Stimulated activated naive CD8-positive, alpha-beta T cell treated with anti-CD3 and anti-CD28 coated beads, Interleukin-15, amount 100 ng/mL, for 72 hours (primary cell): ENCODE measurements around the gene DAB1.
"Not testable (repeated sequence)": the region's sequence is repeated elsewhere in the genome, so short reads cannot be mapped to it uniquely, and the experiment has no call there.

ENCODE experiments used
- ATAC-seq: fragments of 150-1000 bp; cut with Tn5 transposase; 2 replicates; pipeline ENCODE4 v1.10.0; 2021; ENCODE audit warnings: mild to moderate bottlenecking, moderate library complexity
- DNase-seq, 2 donors: peaks; one replicate each; pipeline ENCODE4 v3.0.0; 2021 to 2022
- H3K27ac Mint-ChIP-seq, 2 donors: one replicate each; pipeline ENCODE4 v1.8.0; 2022; ENCODE audit warnings: mild to moderate bottlenecking in 2 of 2, mixed read lengths in 2 of 2, moderate library complexity in 2 of 2
- H3K27me3 Mint-ChIP-seq: one replicate; pipeline ENCODE4 v1.8.0; 2022; ENCODE audit warnings: mixed read lengths
- H3K4me1 Mint-ChIP-seq: one replicate; pipeline ENCODE4 v1.8.0; 2022; ENCODE audit warnings: mild to moderate bottlenecking, mixed read lengths
- H3K4me3 Mint-ChIP-seq, 2 donors: one replicate each; pipeline ENCODE4 v1.8.0; 2022; ENCODE audit warnings: mild to moderate bottlenecking in 2 of 2, mixed read lengths in 2 of 2, moderate library complexity in 1 of 2
- H3K9me3 Mint-ChIP-seq, 2 donors: one replicate each; pipeline ENCODE4 v1.8.0; 2022; ENCODE audit warnings: mixed read lengths in 2 of 2

The DAB1 gene

DNA sequence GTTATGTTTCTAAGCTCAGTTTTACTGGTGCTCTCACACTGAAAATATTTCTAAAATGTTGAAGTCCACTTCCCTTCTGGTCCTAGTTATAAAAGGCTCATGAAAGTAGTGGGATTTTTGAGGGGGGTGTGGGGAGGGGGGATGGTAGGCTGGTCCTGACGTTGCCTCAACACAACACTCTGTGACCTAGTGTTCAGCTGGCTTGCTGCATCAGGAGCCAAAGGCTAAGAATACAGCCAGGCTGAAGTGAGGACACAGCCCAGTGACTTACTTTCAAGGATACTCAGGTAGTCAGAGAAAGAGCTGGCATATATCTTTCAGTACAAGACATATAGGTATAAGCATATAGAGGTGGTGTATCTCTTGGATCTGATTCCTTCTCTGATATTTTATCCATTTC lies 306.1 kb downstream of the DAB1 start:
- no peaks in the 10 kb centered on the region for H3K9me3 Mint-ChIP-seq
- no peaks in the 10 kb centered on the region for H3K4me1 Mint-ChIP-seq
- H3K27ac Mint-ChIP-seq, result no peak overlapping the region
- no peak overlapping the region for H3K4me3 Mint-ChIP-seq
- no peak for DNase-seq
- H3K27me3 Mint-ChIP-seq, result peaks cover 19% of the 10 kb centered on the region
- no peak for ATAC-seq

DNA sequence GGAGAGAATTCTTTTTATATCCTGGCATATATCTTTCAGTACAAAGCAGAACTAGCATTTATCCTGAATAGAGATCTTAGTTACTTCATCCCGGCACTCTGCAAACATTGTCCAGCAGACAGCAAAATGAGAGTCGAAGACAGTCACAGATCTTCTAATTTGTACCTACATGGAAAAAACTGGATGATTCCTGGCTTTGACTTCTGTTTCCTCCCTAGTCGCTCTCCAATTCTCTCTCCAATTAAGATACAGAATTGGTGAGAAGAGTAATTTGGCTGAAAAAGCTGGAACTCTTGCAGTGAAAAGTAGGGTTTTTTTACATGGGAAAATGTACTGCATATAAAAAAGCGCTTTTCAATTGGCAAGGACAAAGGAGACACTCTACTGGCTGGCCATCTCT lies 307.0 kb downstream of the DAB1 start:
- DNase-seq (no peak), ATAC-seq (no peak)
- no peaks in the 10 kb centered on the region for H3K4me1 Mint-ChIP-seq
- no peaks in the 10 kb centered on the region for H3K9me3 Mint-ChIP-seq
- H3K27me3 Mint-ChIP-seq, result peaks cover 19% of the 10 kb centered on the region
- no peak overlapping the region for H3K27ac Mint-ChIP-seq
- no peak overlapping the region for H3K4me3 Mint-ChIP-seq

GRCh38 chr1:57115030-57115614 lies 308.7 kb downstream of the DAB1 start:
- H3K9me3 Mint-ChIP-seq, result no peaks in the 10 kb centered on the region
- H3K4me1 Mint-ChIP-seq, result no peaks in the 10 kb centered on the region
- peaks cover 1% of the 10 kb centered on the region for H3K27me3 Mint-ChIP-seq
- DNase-seq (no peak), ATAC-seq (no peak)
- H3K27ac Mint-ChIP-seq, result no peak overlapping the region
- H3K4me3 Mint-ChIP-seq, result no peak overlapping the region

DNA sequence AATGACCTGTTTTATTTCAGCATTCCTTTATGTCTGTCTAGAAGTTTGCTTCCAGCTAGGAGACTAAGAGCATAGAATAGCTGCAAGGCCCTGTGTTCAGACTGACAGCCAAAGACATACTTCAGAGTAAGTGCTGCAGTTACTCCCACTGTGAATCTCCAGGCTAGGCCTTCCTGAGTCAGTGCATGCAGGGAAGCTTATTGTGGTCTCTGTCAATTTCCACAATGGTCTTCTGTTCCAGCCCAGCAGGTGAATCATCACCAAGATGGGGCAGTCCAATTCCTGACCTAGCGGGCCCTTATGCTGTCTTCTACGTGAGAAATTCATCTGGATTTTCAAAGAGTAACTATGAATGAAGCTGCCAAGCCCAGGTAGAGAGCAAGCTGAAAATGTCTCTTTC lies 311.7 kb downstream of the DAB1 start:
- no peaks in the 10 kb centered on the region for H3K9me3 Mint-ChIP-seq
- no peaks in the 10 kb centered on the region for H3K4me1 Mint-ChIP-seq
- DNase-seq (no peak), ATAC-seq (no peak)
- no peaks in the 10 kb centered on the region for H3K27me3 Mint-ChIP-seq
- no peak overlapping the region for H3K27ac Mint-ChIP-seq
- H3K4me3 Mint-ChIP-seq, result no peak overlapping the region

DNA sequence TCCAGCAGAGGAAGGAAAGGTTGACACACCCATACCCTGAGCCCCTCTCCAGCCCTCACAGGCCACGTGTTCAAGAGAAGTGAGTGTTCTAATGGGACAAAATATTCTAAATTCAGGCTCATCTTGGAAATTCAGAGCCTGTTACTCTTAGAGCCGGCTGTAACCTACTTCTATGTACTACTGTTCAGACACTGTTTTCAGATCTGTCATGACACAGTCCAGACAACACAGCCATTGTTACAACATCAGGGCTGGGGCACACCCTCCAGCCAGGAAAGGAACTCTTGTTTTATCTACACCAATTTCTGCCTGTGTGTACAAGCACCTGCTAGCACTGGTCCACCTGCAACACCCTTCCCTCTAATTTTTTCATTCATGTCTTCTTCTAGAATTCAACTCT lies 312.7 kb downstream of the DAB1 start:
- ATAC-seq, result no peak
- H3K4me1 Mint-ChIP-seq, result no peaks in the 10 kb centered on the region

DNA sequence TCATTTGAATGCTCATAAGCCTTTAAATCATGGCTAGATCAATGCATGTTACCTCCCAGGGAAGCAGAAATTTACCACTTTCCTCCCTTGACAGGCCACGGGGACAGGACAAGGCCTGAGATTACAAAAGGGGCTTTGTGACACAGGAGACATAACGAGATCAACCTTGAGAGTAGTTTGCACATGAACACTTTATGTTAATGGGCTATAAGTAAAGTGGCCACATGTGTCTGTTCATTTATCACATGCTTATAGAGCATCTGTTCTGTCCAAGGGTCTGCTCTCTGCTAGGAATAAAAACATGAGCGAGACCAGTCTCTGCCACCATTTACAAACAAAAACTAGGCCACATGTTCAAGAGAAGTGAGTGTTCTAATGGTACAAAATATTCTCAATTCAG lies 314.0 kb downstream of the DAB1 start:
- no peak for ATAC-seq
- Mint-ChIP-seq H3K27ac (no peak overlapping the region), H3K4me1 (no peaks in the 10 kb centered on the region), H3K4me3 (no peak overlapping the region), H3K27me3 (peaks cover 9% of the 10 kb centered on the region), H3K9me3 (no peaks in the 10 kb centered on the region)
- no peak for DNase-seq

More for the DNA sequence above, 312.7 kb downstream of the DAB1 start:
- DNase-seq, result no peak
- Mint-ChIP-seq H3K9me3 (no peaks in the 10 kb centered on the region), H3K27ac (no peak overlapping the region), H3K27me3 (no peaks in the 10 kb centered on the region), H3K4me3 (no peak overlapping the region)

GRCh38 chr1:57109247-57109646 lies 314.6 kb downstream of the DAB1 start:
- peaks cover 9% of the 10 kb centered on the region for H3K27me3 Mint-ChIP-seq
- DNase-seq (no peak), ATAC-seq (no peak)
- no peak overlapping the region for H3K4me3 Mint-ChIP-seq
- no peaks in the 10 kb centered on the region for H3K9me3 Mint-ChIP-seq
- H3K4me1 Mint-ChIP-seq, result no peaks in the 10 kb centered on the region
- H3K27ac Mint-ChIP-seq, result no peak overlapping the region

- DNase-seq (no peak), ATAC-seq (no peak)
- Mint-ChIP-seq H3K9me3 (no peaks in the 10 kb centered on the region), H3K27ac (no peak overlapping the region), H3K27me3 (peaks cover 21% of the 10 kb centered on the region), H3K4me1 (no peaks in the 10 kb centered on the region), H3K4me3 (no peak overlapping the region)
Measured at GRCh38 chr1:57106296-57106695, 317.6 kb downstream of the DAB1 start.

DNA sequence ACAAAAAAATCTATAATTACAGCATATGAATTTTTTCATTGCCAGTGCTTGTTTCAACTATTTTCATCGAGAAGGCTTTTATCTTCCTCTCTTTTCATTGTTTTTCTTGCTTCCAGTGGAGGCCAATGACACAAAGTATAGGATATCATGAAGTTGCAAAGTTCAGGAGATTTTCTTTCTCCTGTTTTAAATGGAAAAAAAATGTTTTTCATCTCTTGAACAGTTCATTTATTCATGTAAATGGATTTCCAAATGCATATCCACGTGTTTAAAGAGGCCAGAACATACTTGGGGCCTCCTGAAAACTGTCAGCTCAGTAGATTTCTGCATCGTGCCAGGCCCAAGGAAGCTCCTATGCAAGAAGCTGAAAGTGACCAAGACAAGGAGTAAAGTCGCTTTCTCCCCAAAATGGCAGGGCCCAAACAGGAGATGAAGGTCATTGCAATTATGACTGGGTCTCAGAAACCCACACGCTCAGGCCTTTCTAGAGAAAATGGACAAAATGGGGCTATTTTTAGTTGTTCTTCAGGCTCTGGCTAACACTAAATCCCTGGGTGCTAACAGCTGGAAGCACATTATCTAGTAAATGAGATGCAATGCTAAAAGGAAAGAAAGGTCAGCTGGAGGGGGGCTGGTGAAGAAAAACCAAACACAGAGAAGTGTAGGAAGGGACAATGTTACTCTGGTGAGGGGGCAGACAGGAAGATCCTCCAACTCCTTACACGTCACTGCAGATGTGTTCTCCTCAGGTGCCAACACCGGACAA lies 321.1 kb downstream of the DAB1 start:
- Mint-ChIP-seq H3K4me3 (no peak overlapping the region), H3K27ac (peak overlapping the region in 1 of 2 donors; percentile 5), H3K27me3 (peaks cover 27% of the 10 kb centered on the region), H3K4me1 (no peaks in the 10 kb centered on the region), H3K9me3 (no peaks in the 10 kb centered on the region)
- DNase-seq (no peak), ATAC-seq (no peak)

- Mint-ChIP-seq H3K27me3 (peaks cover 27% of the 10 kb centered on the region), H3K4me1 (no peaks in the 10 kb centered on the region), H3K9me3 (no peaks in the 10 kb centered on the region), H3K4me3 (no peak overlapping the region), H3K27ac (no peak overlapping the region)
- DNase-seq, result no peak
- no peak for ATAC-seq
Measured at GRCh38 chr1:57101209-57101608, 322.7 kb downstream of the DAB1 start.

GRCh38 chr1:57094749-57095148 lies 329.1 kb downstream of the DAB1 start:
- Mint-ChIP-seq H3K27me3 (no peaks in the 10 kb centered on the region), H3K4me1 (no peaks in the 10 kb centered on the region), H3K4me3 (no peak overlapping the region), H3K27ac (no peak overlapping the region), H3K9me3 (no peaks in the 10 kb centered on the region)
- ATAC-seq, result no peak
- DNase-seq, result no peak

- no peak for DNase-seq
- no peak for ATAC-seq
- Mint-ChIP-seq H3K9me3 (no peaks in the 10 kb centered on the region), H3K4me3 (no peak overlapping the region), H3K27ac (no peak overlapping the region), H3K27me3 (no peaks in the 10 kb centered on the region), H3K4me1 (no peaks in the 10 kb centered on the region)
Measured at GRCh38 chr1:57093122-57093521, 330.7 kb downstream of the DAB1 start.

DNA sequence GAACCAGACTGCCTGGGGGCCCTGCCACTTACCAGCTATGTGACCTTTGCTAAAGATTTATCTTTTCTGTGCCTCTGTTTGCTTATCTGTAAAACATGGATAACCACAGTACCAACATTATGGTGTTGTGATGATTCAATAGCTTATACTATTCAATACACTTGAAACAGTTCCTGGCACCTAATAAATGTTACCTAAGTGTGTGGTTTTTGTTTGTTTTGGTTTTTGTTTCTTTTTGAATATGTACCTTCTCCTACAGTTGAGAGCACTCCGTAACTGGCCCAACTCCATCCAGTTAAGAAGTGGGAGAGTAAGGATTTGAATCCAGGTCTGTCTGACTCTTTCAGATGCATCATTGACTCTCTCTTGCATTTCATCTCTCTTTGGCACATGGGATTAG lies 332.2 kb downstream of the DAB1 start:
- H3K9me3 Mint-ChIP-seq, result no peaks in the 10 kb centered on the region
- no peak overlapping the region for H3K4me3 Mint-ChIP-seq
- ATAC-seq (no peak), DNase-seq (no peak)
- H3K27me3 Mint-ChIP-seq, result no peaks in the 10 kb centered on the region
- H3K27ac Mint-ChIP-seq, result no peak overlapping the region
- H3K4me1 Mint-ChIP-seq, result no peaks in the 10 kb centered on the region

DNA sequence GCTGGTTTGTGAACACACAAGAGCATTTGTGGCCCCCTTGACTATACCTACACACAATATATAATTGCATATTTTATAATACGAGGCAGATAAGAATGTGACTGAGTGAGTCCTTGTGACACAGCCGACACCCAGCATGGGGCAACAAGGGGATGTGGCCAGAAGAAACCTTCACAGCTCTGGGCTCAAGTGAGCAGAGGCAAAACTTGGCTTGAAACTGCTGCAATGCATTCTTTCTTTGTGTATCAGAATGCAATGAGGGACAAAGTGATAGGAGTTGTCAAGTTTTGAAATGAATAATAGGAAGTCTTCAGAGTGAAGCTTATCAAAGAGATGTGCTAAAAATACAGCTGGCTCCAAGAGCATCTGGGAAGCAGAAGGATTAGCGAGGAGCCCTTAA lies 334.0 kb downstream of the DAB1 start:
- no peaks in the 10 kb centered on the region for H3K9me3 Mint-ChIP-seq
- H3K27me3 Mint-ChIP-seq, result no peaks in the 10 kb centered on the region
- no peak overlapping the region for H3K27ac Mint-ChIP-seq
- H3K4me3 Mint-ChIP-seq, result no peak overlapping the region
- H3K4me1 Mint-ChIP-seq, result no peaks in the 10 kb centered on the region
- ATAC-seq, result no peak
- DNase-seq, result no peak

DNA sequence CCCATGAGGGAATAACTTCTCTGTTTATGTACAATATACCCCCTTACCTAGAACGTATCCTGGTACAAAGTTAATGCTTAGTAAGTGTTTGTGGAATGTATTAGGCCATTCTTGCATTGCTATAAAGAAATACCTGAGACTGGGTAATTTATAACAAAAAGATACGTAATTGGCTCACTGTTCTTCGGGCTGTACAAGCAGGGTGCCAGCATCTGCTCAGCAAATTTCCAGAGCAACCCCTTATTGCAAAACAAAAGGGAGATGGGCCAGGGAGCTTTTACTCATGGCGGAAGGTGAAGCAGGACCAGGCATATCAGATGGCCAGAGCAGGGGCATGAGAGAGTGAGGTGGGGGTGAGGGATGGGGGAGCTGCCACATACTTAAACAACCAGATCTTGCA lies 334.6 kb downstream of the DAB1 start:
- no peaks in the 10 kb centered on the region for H3K4me1 Mint-ChIP-seq
- no peak overlapping the region for H3K27ac Mint-ChIP-seq
- no peak overlapping the region for H3K4me3 Mint-ChIP-seq
- no peaks in the 10 kb centered on the region for H3K27me3 Mint-ChIP-seq
- H3K9me3 Mint-ChIP-seq, result no peaks in the 10 kb centered on the region
- DNase-seq, result no peak
- ATAC-seq, result no peak

- H3K4me1 Mint-ChIP-seq, result no peaks in the 10 kb centered on the region
- ATAC-seq, result no peak
- no peaks in the 10 kb centered on the region for H3K27me3 Mint-ChIP-seq
Measured at GRCh38 chr1:57088653-57089052, 335.2 kb downstream of the DAB1 start.

DNA sequence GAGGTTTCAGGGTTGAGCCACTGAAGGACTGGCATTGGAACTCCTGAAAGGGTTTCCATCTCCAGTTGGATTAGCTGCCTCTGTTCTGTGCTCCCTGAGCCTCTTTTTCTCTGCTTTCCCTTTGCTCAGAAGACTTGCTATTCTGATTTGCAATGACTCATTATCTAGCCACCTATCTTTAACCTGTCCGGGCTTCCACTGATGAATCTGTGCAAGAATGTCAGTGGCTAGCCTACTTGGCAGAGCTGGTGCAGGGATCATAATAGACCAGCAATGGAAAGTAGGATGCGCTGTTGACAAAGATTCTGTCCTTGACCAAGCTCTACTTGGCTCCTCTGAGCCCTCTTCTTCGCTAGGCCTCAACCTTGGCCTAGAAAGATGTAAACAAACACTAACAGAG lies 336.2 kb downstream of the DAB1 start:
- peak; percentile 18 for ATAC-seq
- not testable (repeated sequence) for DNase-seq, H3K27ac Mint-ChIP-seq

More at GRCh38 chr1:57088653-57089052, 335.2 kb downstream of the DAB1 start:
- H3K9me3 Mint-ChIP-seq, result no peaks in the 10 kb centered on the region
- H3K27ac Mint-ChIP-seq, result no peak overlapping the region
- no peak overlapping the region for H3K4me3 Mint-ChIP-seq
- no peak for DNase-seq

More for the DNA sequence above, 336.2 kb downstream of the DAB1 start:
- not testable (repeated sequence) for H3K27me3 Mint-ChIP-seq, H3K4me1 Mint-ChIP-seq, H3K4me3 Mint-ChIP-seq, H3K9me3 Mint-ChIP-seq
